ENCODE measurements around the gene ATP8B3. TPM values are rescaled to one million over a fixed set of nuclear protein-coding genes. Genes with fewer than 3 reads are reported as not detected.

The ATP8B3 gene
- total RNA-seq, 1 donor from 2014 or later, result 5.2 TPM

DNA sequence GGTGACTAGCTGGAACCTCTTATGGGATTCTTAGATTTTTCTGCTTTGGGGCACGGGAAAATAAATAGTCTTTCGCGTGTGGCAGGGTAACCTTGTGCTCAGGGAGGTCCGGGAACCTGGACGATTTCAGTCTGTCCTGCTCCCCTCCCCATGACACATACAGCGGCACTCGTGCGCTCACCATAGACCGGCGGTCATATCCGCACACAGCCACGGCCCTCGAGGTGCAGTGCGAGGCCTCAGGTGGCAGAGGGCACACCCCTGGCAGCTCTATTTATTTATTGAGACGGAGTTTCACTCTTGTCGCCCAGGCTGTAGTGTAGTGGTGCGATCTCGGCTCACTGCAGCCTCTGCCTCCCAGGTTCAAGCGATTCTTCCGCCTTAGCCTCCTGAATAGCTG lies 55.8 kb downstream of the ATP8B3 start:
- H3K4me1 Mint-ChIP-seq (ENCODE audit: unreplicated experiment), result peaks cover 7% of the 10 kb centered on the region
- no peaks in the 10 kb centered on the region for H3K36me3 Mint-ChIP-seq (ENCODE audit: unreplicated experiment)
- peaks cover 62% of the 10 kb centered on the region for H3K27me3 Mint-ChIP-seq (ENCODE audit: unreplicated experiment)
- no peaks in the 10 kb centered on the region for H3K9me3 Mint-ChIP-seq (ENCODE audit: unreplicated experiment)
- TF ChIP-seq, protein P1, sequence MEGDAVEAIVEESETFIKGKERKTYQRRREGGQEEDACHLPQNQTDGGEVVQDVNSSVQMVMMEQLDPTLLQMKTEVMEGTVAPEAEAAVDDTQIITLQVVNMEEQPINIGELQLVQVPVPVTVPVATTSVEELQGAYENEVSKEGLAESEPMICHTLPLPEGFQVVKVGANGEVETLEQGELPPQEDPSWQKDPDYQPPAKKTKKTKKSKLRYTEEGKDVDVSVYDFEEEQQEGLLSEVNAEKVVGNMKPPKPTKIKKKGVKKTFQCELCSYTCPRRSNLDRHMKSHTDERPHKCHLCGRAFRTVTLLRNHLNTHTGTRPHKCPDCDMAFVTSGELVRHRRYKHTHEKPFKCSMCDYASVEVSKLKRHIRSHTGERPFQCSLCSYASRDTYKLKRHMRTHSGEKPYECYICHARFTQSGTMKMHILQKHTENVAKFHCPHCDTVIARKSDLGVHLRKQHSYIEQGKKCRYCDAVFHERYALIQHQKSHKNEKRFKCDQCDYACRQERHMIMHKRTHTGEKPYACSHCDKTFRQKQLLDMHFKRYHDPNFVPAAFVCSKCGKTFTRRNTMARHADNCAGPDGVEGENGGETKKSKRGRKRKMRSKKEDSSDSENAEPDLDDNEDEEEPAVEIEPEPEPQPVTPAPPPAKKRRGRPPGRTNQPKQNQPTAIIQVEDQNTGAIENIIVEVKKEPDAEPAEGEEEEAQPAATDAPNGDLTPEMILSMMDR (IDR thresholded peaks at IDR 0.05), result no peak
- H3K4me3 Mint-ChIP-seq (ENCODE audit: unreplicated experiment), result no peak overlapping the region
- DNase-seq (ENCODE audit: extremely low spot score, unreplicated experiment), result no peak
- H3K27ac Mint-ChIP-seq (ENCODE audit: unreplicated experiment), result no peak overlapping the region

DNA sequence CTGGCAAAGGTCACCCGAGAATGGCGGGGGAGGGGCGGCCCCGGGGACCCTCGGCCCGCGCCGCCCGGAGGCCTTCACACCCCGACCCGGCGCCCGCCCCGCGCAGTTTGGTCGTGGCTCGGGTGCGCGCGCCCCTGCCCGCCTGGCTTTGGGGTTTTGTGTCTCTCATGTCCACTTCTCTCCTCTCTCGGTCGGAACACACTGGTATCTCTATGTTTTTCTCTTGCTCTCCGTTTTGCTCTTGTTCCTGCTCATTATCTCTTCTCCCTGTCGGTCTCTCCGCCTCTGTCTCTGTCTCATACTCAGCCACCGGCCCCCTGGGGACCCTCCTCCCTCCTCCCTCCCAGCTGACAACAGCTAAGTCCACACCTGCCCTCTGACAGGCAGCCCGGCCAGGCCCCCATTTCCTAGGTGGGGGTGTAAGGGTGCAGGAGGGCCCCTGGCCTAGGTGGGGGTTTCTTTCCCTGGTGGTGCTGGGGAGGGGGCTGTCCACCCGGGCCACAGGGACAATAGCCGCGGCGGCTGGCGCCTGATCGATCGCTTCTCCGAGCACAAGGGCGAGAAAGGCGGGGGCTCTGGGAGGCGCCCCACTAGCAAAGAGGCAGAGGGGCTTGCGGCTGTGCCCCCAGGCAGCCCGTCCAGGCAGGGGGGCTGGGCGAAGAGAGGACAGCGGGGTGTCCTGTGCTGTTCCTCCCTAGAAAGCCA lies 56.5 kb downstream of the ATP8B3 start:
- DNase-seq (ENCODE audit: extremely low spot score, unreplicated experiment), result no peak
- H3K4me3 Mint-ChIP-seq (ENCODE audit: unreplicated experiment), result no peak overlapping the region
- H3K27me3 Mint-ChIP-seq (ENCODE audit: unreplicated experiment), result peaks cover 62% of the 10 kb centered on the region
- no peak overlapping the region for H3K27ac Mint-ChIP-seq (ENCODE audit: unreplicated experiment)
- no peaks in the 10 kb centered on the region for H3K36me3 Mint-ChIP-seq (ENCODE audit: unreplicated experiment)
- peaks cover 7% of the 10 kb centered on the region for H3K4me1 Mint-ChIP-seq (ENCODE audit: unreplicated experiment)
- no peaks in the 10 kb centered on the region for H3K9me3 Mint-ChIP-seq (ENCODE audit: unreplicated experiment)
- TF ChIP-seq, protein P1 (IDR thresholded peaks at IDR 0.05), result no peak

DNA sequence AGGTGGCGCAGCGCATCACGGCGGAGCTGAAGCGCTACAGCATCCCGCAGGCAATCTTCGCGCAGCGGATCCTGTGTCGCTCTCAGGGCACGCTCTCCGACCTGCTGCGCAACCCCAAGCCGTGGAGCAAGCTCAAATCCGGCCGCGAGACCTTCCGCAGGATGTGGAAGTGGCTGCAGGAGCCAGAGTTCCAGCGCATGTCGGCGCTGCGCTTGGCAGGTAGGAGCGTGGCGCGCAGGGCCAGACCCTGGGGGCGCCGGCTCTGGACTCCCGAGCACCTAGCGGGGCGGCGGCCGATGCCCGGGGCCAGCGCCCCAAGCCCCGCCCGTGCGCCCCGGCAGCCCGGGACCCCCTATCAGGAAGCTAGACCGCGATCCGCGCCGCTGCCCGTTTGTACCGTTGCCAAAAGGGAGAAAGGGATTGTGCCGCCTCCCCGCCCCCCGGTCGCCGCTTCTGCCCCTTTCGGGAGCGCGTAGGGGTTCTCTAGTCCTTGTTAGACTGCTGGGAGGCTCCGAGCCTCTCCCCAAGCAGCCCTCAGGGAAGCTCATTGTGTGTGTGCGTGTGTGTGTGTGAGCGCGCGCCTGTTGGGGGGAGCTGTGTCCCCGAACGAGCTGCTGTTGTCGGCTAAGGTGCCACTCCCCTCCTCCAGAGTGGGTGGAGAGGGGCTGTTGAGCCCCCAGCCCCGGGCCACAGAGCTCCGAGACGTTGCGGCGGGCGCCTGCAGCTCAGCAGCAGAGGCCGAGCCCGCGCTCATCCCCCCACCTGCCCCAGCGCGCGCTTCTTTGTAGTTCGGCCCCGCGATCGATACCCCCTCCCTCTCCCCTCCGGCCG lies 57.2 kb downstream of the ATP8B3 start:
- Mint-ChIP-seq H3K27me3 (ENCODE audit: unreplicated experiment) (peaks cover 62% of the 10 kb centered on the region), H3K9me3 (ENCODE audit: unreplicated experiment) (no peaks in the 10 kb centered on the region), H3K4me3 (ENCODE audit: unreplicated experiment) (peak overlapping the region; percentile 38), H3K36me3 (ENCODE audit: unreplicated experiment) (no peaks in the 10 kb centered on the region), H3K27ac (ENCODE audit: unreplicated experiment) (no peak overlapping the region), H3K4me1 (ENCODE audit: unreplicated experiment) (peaks cover 10% of the 10 kb centered on the region)
- TF ChIP-seq, protein P1 (IDR thresholded peaks at IDR 0.05), result no peak
- DNase-seq (ENCODE audit: extremely low spot score, unreplicated experiment), result no peak

DNA sequence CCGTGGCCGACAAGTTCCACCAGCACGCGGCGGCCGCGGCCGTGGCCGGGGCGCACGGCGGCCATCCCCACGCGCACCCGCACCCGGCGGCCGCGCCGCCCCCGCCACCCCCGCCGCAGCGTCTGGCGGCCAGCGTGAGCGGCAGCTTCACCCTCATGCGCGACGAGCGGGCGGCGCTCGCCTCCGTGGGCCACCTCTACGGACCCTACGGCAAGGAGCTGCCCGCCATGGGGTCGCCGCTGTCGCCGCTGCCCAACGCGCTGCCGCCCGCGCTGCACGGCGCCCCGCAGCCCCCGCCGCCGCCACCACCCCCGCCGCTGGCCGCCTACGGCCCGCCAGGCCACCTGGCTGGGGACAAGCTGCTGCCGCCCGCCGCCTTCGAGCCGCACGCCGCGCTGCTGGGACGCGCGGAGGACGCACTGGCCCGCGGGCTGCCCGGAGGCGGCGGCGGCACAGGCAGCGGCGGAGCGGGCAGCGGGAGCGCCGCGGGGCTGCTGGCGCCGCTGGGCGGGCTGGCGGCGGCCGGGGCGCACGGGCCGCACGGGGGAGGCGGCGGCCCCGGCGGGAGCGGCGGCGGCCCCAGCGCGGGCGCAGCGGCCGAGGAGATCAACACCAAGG lies 57.9 kb downstream of the ATP8B3 start:
- Mint-ChIP-seq H3K9me3 (ENCODE audit: unreplicated experiment) (no peaks in the 10 kb centered on the region), H3K36me3 (ENCODE audit: unreplicated experiment) (no peaks in the 10 kb centered on the region), H3K4me1 (ENCODE audit: unreplicated experiment) (peaks cover 10% of the 10 kb centered on the region), H3K27ac (ENCODE audit: unreplicated experiment) (no peak overlapping the region), H3K27me3 (ENCODE audit: unreplicated experiment) (peaks cover 56% of the 10 kb centered on the region), H3K4me3 (ENCODE audit: unreplicated experiment) (no peak overlapping the region)
- TF ChIP-seq, protein P1 (IDR thresholded peaks at IDR 0.05), result no peak
- DNase-seq (ENCODE audit: extremely low spot score, unreplicated experiment), result no peak

Data from osteocyte (in vitro differentiated cells).